ENCODE measurements around the gene GPATCH3.
"Not testable (repeated sequence)": the region's sequence is repeated elsewhere in the genome, so short reads cannot be mapped to it uniquely, and the experiment has no call there.

The GPATCH3 gene, protein sequence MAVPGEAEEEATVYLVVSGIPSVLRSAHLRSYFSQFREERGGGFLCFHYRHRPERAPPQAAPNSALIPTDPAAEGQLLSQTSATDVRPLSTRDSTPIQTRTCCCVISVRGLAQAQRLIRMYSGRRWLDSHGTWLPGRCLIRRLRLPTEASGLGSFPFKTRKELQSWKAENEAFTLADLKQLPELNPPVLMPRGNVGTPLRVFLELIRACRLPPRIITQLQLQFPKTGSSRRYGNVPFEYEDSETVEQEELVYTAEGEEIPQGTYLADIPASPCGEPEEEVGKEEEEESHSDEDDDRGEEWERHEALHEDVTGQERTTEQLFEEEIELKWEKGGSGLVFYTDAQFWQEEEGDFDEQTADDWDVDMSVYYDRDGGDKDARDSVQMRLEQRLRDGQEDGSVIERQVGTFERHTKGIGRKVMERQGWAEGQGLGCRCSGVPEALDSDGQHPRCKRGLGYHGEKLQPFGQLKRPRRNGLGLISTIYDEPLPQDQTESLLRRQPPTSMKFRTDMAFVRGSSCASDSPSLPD

DNA sequence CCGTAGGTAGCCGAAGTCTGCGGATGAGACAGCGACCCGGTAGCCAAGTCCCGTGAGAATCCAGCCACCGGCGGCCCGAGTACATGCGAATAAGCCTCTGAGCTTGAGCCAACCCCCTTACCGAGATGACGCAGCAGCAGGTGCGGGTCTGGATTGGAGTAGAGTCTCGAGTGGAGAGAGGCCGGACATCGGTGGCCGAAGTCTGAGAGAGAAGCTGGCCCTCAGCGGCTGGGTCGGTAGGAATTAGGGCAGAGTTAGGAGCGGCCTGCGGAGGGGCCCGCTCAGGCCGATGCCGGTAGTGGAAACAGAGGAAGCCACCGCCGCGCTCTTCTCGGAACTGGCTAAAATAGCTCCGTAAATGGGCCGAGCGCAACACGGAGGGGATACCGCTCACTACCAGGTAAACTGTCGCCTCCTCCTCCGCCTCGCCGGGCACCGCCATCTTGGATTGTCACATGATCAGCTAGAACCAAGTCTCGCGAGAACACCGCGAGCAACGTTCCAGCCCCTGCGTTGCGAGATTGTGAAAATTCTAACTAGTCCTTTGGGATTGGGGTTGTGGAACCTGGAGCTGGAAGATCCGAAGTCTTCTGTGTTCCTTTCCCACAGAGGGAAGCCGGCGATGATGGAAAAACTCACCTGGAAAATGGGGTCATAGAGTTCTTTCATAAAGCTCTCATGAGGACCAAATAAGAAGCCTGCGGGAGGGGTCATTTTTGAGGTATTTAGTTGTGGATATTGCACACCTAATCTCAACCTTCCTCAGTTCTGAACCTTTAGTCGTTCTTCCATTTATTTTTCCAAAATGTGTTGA lies at the start of gene GPATCH3:
Gene GPATCH3 (minus strand): TSS at position 467 of the 814 bp plus-strand sequence. CDS start 25 bp downstream, at position 442.
- peak; percentile 84 to 86 for DNase-seq

DNA sequence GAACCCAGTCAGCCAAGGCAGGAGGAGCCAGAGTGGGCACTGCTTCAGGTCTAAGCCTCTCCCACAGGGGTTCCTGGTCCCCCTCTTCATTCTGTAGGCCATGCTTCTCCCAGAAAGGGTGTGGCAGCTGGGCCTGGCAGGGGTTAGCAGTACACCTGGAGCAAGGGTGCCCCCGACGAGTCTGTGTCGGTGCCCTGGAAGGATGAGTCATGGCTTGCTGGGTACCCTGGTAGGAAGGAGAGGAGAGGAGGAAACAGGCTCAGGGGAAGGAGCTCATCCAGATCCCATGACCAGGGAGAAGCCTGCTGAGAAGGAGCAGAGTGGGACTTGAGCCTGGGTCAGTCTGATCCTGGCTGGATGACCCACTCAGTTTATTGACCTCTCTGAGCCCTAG lies 49.7 kb upstream of the GPATCH3 start:
- no peak for DNase-seq

DNA sequence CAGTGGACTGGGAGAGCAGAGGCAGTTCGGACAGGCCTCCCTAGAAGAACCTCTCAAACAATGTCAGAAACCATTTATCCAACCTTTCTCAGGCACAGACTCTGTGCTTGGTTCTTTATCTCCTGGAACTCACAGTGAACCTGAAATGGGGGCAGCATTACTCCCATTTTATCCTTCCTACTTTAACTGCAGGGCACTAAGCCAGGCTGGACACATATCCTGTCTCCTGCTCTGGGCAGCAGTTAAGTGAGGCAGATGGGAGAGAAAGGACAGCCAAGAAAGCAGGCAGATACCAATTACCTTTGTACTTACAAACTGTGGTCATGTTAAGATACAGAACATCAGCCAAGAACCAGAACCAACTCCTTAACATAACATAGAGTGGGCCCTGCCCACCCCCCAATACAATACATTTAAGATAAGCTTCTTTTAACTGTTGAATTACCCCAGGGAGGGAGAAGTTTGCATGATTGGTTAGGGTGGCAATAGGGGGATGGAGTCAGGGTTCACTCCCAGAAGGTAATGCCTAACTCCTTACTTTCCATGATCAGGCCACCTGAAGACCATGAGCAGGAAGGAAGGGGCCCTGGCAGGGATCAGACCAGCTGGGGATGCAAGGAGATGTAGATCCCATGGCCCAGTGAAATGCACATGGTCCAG lies 49.1 kb upstream of the GPATCH3 start:
- DNase-seq: no peak

DNA sequence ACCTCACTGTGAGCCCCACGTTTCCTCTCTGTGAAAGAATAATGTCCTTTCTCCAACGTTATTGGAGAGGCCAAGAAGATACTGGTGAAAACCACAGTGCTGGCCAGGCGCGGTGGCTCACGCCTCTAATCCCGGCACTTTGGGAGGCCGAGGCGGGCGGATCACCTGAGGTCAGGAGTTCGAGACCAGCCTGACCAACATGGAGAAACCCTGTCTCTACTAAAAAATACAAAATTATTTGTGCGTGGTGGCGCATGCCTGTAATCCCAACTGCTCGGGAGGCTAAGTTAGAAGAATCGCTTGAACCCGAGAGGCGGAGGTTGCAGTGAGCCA lies 48.4 kb upstream of the GPATCH3 start:
- not testable (repeated sequence) for DNase-seq

DNA sequence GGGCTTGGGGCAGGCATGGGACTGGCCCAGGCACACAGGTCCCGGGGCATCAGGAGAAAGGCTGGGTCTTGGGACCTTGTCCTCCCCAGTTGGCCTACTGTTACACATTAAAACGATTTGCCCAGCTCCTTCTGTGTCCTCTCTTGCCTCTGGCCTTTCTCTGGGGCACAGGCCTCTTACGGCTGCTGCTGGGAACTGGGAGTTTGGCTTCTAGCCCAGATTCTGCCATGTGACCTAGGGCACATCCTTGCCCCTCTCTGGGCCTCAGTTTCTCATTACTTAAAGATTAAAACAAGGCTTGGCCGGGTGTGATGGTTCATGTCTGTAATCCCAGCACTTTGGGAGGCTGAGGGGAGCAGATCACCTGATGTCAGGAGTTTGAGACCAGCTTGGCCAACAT lies 46.0 kb upstream of the GPATCH3 start:
- no peak for DNase-seq

DNA sequence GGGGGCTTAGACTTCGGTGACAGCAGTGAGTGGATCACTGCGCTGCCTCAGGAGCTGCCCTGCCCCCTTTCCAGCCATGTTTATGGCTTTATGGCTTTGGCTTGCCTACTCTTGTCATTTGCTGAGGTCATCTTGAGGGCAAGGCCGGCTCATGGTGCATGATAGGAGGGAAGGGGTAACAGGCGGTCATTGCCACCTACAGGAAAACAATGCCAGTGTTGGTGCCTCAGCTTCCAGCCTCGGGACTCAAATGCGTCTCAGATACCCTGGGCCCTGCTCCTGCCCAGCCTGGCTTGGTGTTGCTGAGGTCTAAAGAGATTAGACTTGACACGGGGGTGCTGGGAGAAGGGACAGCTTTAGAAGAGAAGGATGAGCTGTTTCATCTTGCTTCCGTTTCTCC lies 45.5 kb upstream of the GPATCH3 start:
- no peak for DNase-seq

DNA sequence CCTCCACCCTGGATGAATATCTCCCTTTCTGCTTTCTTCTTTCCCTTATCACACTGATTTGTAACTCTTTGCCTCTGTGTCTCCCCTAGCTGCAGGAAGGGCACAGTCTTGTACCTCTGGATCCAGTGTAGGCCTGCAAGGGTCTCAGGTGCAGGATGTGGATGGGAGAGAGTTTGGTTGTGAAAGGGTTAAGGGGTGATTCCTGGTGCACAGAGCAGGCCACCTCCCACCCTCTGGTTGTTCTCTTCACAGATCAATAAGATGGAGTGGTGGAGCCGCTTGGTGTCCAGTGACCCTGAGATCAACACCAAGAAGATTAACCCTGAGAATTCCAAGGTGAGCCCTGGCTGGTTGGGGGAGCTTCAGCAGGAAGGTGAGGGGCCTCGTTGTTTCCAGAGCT lies 44.9 kb upstream of the GPATCH3 start:
- no peak for DNase-seq

DNA sequence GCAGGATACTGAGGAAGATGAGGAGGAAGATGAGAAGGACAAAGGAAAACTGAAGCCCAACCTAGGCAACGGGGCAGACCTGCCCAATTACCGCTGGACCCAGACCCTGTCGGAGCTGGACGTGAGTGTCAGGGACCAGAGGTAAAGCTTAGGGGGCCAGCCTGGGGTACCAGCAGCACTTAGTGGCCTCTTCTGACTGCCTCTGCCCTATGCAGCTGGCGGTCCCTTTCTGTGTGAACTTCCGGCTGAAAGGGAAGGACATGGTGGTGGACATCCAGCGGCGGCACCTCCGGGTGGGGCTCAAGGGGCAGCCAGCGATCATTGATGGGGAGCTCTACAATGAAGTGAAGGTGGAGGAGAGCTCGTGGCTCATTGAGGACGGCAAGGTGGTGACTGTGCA lies 42.4 kb upstream of the GPATCH3 start:
- DNase-seq: no peak

DNA sequence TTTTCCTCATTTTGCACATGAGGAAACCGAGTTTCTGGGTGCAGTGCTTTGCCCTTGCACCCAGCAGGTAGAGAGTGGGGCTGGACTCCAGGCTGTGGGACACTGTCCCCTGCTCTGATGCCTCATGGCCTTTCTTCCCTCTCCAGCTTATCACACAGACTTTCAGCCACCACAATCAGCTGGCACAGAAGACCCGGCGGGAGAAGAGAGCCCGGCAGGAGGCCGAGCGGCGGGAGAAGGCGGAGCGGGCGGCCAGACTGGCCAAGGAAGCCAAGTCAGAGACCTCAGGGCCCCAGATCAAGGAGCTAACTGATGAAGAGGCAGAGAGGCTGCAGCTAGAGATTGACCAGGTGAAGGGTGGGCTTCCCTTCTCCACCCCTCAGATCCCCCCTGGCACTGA lies 41.0 kb upstream of the GPATCH3 start:
- DNase-seq: no peak

DNA sequence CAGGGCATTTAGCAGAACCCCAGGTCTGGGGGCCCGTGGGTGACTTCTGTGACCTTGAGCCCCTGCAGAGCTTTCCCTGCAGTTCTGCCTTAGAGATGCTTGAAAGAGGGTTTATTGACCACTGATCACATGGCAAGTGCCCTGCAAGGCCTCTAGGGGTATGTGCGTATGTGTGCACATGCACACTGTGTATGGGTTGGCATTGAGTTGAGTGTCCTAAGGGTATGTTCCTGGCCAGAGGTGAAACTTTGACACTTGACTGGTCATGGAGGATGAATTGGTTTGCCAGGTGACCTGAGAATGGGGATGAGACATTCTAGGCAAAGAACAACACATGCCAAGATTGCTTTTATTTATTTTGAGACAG lies 38.4 kb upstream of the GPATCH3 start:
- no peak for DNase-seq

DNA sequence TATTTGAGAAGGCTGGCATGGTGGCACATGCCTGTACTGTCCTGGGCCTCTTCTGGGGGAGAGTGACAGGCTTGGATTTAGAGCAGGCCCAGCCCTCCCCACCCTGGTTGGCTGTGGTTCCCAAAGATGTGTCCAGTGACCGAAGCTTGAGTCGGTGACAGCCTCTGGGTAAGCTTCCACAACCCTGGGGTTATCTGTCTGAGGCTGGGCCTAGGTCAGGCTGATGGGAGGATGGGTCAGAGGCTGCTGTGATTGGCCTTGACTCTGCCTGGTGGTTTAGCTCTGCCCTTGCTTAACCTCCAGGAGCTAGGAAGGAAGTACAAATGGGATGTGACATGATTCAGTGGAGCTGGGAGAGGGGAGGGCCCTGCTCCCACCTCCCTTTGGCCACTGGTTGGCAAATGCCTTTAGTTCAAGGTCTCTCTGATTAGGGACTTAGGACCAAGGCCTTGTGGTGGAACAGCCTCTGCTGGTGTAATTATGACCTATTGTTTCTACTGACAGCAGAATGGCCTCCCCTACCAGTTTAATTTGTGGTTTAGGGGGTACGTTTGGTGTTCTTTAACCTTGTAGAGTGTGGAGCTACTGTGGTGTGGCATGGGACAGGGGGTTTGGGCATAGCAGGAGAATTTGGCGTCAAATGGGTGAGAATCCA lies 37.9 kb upstream of the GPATCH3 start:
- no peak for DNase-seq

DNA sequence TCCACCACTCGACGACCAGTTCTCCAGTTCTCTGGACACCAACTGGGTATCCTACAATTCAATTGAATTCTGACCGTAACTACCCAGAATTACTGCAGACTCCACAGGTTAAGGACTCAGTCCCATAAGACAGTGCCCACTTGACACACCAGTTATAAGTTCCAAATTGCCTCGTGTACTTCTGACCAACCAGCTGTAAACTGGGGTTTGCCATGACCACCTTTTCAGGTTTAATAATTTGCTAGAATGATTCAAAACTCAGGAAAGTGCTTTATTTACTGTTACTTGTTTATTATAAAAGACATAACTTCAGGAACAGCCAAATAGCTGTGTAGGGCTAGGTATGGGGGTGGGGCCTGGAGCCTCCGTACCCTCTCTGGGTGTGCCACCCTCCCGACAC lies 36.6 kb upstream of the GPATCH3 start:
- no peak for DNase-seq

DNA sequence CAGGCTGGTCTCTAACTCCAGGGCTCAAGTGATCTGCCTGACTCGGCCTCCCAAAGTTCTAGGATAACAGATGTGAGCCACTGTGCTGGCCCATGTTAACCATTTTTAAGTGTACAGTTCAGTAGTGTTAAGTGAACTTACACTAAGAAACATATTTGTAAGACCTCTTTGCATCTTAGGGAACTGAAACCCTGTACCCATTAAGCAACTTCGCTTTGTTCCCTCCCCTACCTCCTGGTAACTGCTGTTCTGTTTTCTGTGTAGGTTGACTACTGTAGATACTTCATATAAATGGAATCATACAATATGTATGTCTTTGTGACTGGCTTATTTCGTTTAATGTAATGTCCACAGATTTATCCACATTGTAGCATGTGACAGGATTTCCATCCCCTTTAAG lies 32.3 kb upstream of the GPATCH3 start:
- DNase-seq: no peak

DNA sequence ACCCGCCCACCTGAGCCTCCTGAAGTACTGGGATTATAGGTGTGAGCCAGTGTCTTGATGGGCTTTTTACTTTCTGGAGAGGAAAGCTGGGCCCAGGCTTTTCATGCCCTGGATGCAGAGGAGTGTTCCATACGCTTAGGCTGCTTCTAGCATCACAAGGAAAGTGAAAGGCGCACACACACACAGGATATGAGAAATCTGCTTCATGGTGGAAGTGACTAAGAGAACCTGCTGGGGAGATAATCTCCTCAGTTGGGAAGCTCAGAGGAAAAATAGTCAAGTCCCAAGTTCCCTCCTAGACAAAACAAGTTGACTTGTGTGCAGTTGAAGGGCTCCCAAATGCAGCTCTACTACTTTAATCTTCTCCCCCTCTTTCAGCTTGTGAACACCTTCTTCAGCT lies 23.4 kb upstream of the GPATCH3 start:
- DNase-seq: no peak

DNA sequence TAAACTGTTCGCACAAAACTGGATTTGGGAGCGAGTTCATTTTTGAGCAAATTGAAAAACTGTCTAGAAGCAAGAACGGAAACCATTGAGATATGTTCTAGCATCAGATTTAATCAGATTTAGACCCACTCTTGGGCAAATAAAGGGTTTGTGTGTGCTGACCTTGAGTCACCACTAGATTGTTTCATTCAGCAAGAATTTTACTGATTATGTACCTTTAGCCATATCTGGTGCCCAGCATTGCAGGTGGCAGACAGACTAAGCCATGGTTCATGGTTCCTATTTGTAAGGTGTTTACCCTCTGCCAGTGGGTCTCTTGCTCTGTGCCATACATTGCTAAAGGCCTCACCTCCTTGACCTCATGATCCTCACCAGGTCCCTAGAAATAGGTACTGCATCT lies 22.6 kb upstream of the GPATCH3 start:
- no peak for DNase-seq

DNA sequence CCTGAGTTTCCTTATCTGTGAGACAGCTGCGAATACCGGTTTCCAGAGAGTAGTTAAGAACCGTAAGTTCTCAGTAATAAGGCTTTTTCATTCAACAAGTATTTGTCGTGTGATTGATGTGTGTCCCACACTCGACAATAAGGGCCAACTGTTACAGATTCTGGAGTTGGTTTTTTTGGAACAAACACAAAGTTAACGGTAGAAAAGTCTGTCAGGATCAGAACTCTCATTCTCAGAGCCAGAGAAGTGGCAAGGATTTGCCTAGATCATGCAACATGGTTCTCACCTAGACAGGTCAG lies 22.1 kb upstream of the GPATCH3 start:
- DNase-seq: no peak

DNA sequence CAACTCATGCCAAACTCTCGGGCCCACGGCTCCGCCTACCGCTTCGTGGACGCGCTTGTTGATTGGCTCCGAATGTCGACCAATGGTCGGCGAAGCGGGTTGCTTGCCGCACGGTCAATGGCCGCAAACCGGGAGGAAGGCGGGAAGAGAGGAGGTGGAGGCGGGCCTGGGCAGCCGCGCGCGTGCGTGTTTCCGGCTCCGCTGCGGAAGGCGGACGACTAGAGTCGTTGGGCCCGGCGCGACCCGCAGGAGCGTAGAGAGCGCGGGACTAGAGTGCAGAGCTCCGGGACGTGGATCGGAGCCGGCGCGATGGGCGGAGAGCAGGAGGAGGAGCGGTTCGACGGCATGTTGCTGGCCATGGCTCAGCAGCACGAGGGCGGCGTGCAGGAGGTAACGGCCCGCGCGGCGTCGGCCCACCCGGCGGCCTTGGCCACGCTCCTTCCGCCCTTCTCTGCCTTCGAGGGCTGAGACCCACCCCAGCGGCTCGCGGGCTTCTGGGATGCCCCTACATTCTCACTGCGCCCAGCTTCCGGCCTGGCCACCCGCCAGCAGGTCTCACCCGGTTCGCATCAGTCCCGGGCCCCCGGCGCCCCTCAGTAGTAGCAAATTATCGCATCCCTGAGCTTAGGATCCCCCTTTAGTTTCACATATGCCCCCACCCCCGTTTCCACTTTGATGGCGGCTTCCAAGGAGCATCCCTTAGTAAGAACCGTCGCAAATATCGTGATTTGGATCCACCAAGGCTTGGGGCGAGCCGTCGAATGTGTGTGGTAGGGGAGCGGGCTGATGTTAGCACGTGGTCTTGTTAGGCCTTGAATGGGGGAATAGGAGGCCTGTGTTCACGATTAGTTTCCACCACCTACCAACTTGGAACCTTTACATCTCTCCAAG lies 21.5 kb upstream of the GPATCH3 start, which contains the start of gene NUDC:
Gene NUDC (plus strand): TSS at position 204 of the 891 bp plus-strand sequence. CDS start 106 bp downstream, at position 310.
- peak; percentile 91 to 92 for DNase-seq

DNA sequence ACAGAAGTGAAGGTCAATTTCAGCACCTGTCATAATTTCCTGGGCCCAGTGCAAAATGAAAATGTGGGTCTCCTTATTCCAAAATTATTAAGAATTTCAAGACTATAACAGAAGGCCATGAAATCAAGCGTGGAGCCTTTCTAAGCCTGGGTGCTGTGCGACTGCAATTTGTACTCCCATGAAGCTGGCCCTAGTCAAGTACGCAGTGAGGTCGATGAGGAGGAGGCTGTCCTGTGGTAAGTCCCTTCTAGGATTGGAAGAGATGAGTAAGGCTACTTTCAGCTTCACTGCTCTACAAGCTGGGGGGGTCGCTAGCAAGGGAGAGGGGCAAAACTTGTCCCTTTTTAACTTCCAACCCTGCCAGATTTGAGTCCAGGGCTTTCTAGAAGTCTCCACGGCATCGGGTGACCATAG lies 20.9 kb upstream of the GPATCH3 start:
- DNase-seq: no peak

DNA sequence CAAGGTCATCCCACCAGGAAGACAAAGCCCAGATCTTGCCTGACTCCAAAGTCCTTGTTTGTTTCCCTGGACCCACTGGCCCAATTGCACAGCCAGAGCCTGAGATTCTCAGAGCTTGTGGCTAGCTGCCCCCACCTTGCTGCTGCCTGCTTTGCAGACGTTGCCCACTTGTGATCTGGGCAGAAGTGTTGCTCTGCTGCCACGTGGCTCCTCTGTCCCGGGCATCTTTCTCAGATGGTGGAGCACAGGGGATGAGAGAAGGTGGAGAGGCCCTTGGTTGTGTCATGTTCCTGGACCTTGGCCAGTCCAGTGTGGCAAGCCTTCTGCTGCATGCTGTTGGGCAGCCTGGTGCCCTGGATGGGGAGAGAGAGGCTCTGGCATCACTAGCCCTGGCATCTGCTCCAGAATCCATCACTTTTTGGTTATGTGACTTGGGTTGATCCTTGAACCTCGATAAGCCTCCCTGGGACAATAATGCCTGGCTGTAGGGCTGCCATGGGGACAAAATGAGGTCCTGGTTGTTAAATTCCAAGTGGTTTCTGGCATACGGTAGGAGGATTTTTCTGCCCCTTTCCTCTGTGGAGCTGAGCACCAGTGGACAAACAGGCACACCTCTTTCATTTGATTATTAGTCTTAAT lies 15.1 kb upstream of the GPATCH3 start:
- DNase-seq: no peak

DNA sequence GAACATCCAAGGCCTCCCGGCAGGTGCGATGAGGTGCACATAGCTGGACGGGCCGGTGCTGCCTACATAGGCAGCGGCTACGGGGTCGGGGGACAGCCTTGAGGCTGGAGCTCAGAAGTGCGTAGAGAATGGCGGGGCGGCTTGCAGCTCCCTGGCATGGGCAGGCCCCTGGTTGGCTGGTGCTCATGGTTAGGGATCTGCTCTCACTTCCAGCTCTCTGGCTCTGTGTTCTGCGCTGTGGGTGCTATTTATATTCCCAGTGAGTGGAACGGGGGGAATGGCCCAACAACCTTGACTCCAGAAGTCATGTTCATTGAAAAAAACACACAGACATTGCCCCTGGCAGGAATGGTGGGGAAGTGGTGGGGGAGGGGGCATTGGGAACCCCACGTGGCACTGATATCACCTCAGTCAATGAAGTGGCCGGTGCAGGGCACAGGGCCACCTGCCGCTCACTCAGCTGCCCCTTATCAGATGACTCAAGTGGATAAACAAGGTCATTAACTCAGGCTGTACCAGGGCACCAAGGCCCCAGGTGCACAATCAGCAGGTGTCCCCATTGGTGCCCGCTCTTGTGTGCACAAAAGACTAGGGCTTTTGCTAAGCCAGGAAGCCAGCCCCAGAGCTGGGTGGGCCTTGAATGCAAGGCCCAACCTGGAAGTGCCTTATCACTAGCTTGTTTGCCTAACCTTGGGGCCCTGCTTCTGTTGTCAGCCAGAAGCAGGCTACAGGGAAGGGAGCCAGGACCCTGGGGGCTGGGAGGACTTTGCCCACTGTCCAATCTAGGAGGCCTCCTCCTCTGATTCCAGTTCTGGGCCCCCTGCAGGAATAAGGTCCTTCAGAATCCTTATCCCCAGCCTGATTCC lies 13.7 kb upstream of the GPATCH3 start, which contains the start of gene NR0B2:
Gene NR0B2 (minus strand): TSS at position 222 of the 866 bp plus-strand sequence. CDS start 35 bp downstream, at position 187.
- no peak for DNase-seq

Data from stimulated activated CD4-positive, alpha-beta T cell treated with anti-CD3 and anti-CD28 coated beads, Interleukin-2, amount 100 ng/mL, for 48 hours (primary cell).